Activated naive CD8-positive, alpha-beta T cell (primary cell): Measurements from ENCODE around the gene HIP1R.

ENCODE experiments used
- H3K27ac Mint-ChIP-seq: one replicate; pipeline ENCODE4 v1.8.0; 2021; ENCODE audit warnings: mixed read lengths
- H3K27me3 Mint-ChIP-seq: one replicate; pipeline ENCODE4 v1.8.0; 2021; ENCODE audit warnings: mixed read lengths
- H3K36me3 Mint-ChIP-seq: one replicate; pipeline ENCODE4 v1.8.0; 2021; ENCODE audit warnings: mixed read lengths
- H3K4me1 Mint-ChIP-seq: one replicate; pipeline ENCODE4 v1.8.0; 2021; ENCODE audit warnings: low read depth, mixed read lengths
- H3K4me3 Mint-ChIP-seq: one replicate; pipeline ENCODE4 v1.8.0; 2021; ENCODE audit warnings: mild to moderate bottlenecking, mixed read lengths
- H3K9me3 Mint-ChIP-seq: one replicate; pipeline ENCODE4 v1.8.0; 2021; ENCODE audit warnings: low read depth, mixed read lengths

HIP1R gene

DNA sequence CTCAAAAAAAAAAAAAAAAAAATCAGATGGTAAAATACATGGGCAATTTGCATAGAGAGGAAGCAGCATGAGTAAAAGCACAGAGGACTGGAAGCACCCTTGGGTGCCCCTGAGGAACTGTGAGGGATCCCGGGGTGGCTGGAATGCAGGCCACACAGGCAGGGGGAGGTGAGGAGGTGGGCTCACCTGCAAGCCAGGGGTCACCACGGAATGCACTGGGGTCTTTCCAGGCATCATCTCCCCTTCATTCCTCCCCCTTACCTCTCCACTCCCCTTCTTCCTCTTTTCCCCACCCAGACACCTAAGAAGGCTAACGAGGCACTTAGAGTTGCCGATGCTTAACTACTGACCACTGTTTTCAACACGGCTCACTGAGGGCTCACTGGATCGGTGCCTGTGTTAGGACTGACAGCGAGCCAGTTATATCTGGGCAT is 14.4 kb upstream of the HIP1R start:
- Mint-ChIP-seq H3K27ac (no peak overlapping the region), H3K4me1 (no peaks in the 10 kb centered on the region), H3K36me3 (peaks cover 2% of the 10 kb centered on the region), H3K4me3 (no peak overlapping the region), H3K27me3 (no peaks in the 10 kb centered on the region), H3K9me3 (no peaks in the 10 kb centered on the region)

DNA sequence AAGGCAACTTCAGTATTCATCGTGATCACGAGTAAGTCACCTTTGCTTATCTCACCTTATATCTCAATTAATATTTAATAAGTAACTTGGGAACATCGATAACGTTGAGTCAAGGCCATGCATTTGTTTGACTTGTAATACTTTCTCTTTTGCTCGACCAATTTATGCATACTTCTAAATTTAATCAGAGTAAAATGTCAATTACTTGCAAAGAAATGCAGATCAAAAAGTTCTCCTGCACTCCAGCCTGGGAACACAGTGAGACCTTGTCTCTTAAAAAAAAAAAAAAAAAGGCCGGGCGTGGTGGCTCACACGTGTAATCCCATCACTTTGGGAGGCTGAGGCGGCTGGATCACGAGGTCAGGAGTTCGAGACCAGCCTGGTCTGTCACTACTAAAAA is 11.8 kb upstream of the HIP1R start:
- no peaks in the 10 kb centered on the region for H3K27me3 Mint-ChIP-seq
- no peaks in the 10 kb centered on the region for H3K9me3 Mint-ChIP-seq
- peaks cover 4% of the 10 kb centered on the region for H3K4me1 Mint-ChIP-seq
- H3K36me3 Mint-ChIP-seq: no peaks in the 10 kb centered on the region
- H3K4me3 Mint-ChIP-seq: no peak overlapping the region
- H3K27ac Mint-ChIP-seq: no peak overlapping the region

DNA sequence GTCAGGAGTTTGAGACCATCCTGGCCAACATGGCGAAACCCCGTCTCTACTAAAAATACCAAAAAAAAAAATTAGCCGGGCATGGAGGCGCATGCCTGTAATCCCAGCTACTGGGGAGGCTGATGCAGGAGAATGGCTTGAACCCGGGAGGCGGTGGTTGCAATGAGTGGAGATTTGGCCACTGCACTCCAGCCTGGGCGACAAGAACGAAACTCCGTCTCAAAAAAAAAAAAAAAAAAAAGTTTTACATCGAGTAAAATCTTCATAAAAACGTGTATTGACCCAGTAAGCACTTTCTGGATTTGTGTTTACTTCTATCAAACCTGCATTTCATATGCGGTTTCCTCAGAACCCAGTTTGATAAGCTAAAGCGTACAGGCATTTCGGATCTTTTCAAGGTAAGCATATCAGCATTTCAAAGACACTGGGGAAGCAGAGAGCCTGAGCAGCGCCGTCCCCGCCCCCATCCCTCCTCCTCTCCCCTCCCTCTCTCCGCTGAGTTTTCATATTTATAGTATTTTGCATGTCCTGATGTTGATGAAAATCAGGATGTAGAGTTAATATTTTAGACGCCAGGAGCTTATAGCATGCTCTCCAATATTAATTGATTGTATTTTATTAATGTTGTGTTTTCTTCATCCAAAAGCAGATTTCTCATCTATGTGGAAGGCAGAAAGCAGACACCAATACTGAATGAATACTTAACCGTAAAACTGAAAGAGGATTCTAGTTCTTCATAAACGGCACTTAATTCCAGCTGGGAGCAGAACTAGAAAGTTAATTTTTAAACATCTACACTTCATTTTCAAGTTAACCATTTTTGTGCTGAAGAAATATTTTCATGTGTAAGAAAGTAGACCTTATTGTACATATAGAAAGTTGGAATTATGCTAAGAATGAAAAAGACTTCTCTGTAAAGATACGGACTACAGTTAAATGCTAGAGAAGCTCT is 9.2 kb upstream of the HIP1R start:
- no peaks in the 10 kb centered on the region for H3K9me3 Mint-ChIP-seq
- peak overlapping the region; percentile 63 for H3K4me3 Mint-ChIP-seq
- H3K27me3 Mint-ChIP-seq: no peaks in the 10 kb centered on the region
- no peak overlapping the region for H3K27ac Mint-ChIP-seq
- H3K4me1 Mint-ChIP-seq: peaks cover 4% of the 10 kb centered on the region
- H3K36me3 Mint-ChIP-seq: no peaks in the 10 kb centered on the region

DNA sequence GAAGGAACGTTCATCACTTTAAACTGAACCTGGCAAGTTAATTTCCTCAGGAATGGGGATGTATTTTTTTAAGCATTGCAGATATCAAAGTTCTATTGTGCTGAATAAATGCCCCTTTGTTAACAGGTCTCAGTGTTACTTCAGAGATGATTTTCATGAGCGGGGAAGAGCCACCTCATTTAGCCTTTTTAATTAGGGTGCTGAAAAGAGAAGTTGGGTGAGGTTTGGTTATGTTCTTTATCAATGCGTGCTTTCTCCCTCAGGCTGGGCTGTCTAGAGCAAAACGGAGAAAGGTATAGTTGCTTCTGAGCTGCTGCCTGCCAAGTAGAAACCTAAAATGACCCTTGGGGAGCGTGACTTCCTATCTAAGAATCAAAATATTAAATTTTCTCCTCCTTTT is 8.0 kb upstream of the HIP1R start:
- Mint-ChIP-seq H3K4me1 (peaks cover 4% of the 10 kb centered on the region), H3K4me3 (no peak overlapping the region), H3K27ac (no peak overlapping the region), H3K9me3 (no peaks in the 10 kb centered on the region), H3K36me3 (no peaks in the 10 kb centered on the region), H3K27me3 (no peaks in the 10 kb centered on the region)

DNA sequence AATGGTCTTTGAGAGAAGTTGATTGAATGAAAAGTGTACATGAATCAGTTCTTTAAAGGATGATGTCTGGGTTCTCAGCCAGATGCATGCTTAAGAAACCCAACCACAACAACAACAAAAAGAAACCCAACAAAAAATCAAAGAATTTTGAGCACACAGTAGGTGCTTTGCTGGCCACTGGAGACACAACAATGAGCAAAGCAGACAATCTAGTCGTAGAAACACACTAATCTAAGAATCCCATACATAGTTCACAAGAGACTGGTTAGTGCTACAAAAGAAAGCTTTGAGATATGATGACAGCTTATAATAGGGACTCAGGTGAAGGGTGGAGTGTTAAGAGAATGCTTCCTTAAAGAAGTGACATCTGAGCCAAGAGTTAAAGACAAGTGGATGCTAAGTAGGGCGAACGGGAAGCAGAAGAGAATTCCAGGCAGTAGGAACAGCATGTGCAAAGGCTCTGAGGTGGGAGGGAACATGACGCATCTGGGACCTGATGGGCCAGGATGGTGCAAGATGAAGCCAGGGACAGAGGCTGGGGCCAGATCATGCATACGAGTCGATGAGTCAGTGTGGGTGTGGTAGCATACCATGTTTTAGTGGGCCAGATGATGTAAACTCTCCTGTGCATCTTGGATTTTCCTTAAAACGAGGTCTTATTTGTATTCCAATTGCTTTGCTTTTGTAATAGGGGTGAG is 4.6 kb upstream of the HIP1R start:
- H3K27ac Mint-ChIP-seq: no peak overlapping the region
- H3K27me3 Mint-ChIP-seq: no peaks in the 10 kb centered on the region
- H3K36me3 Mint-ChIP-seq: no peaks in the 10 kb centered on the region
- H3K4me1 Mint-ChIP-seq: peaks cover 13% of the 10 kb centered on the region
- H3K4me3 Mint-ChIP-seq: no peak overlapping the region
- H3K9me3 Mint-ChIP-seq: no peaks in the 10 kb centered on the region

DNA sequence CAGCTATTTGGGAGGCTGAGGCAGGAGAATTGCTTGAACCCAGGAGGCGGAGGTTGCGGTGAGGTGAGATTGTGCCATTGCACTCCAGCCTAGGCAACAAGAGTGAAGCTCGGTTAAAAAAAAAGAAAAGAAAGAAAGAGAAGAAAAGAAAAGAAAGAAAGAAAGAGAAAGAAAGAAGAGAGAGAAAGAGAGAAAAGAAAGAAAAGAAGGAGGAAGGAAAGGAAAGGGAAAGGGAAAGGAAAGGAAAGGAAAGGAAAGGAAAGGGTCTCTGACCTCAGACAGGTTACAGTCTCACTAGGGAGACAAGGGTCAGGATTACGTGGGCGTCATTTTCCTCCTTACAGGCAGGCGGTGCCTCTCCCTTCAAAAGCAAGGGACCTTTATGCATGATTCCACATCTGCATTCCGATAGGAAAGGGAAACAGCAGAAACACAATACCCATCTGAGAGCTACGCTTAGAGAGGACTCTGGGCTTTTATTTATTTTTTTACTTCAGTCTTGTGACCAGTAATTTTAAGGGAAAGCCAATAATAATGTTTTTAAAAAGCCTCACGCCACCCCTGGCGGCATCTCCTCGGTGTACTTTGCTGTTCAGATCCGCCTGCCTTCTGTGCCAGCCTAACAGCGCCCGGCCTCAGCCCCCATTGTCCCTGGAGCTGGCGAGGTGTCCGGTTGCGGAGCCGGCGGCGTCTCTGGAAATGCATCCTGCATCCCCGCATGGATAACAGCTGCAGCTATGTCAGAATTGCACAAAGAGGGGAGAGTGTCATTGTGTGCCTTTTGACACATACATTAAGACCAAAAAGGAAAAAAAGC is 945 bp upstream of the HIP1R start:
- H3K27me3 Mint-ChIP-seq: no peaks in the 10 kb centered on the region
- no peaks in the 10 kb centered on the region for H3K9me3 Mint-ChIP-seq
- H3K36me3 Mint-ChIP-seq: no peaks in the 10 kb centered on the region
- H3K27ac Mint-ChIP-seq: peak overlapping the region; percentile 94
- H3K4me1 Mint-ChIP-seq: peaks cover 35% of the 10 kb centered on the region
- H3K4me3 Mint-ChIP-seq: peak overlapping the region; percentile 94

DNA sequence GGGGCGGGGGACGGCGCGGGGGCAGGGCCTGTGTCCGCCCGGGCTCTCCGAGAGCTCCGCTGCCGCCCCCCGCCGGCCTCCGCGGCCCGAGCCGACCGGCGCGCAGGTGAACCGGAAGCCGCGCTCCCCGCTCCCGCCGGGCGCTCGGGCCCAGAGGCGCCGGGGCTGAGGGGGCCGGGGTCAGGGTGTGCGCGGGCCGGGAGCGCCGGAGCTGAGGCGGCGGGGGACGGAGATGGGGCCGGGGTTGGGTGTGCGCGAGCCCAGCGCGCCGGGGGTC is 431 bp downstream of the HIP1R start:
- peaks cover 43% of the 10 kb centered on the region for H3K4me1 Mint-ChIP-seq
- H3K9me3 Mint-ChIP-seq: no peaks in the 10 kb centered on the region
- H3K36me3 Mint-ChIP-seq: no peaks in the 10 kb centered on the region
- no peak overlapping the region for H3K27ac Mint-ChIP-seq
- no peak overlapping the region for H3K4me3 Mint-ChIP-seq
- no peaks in the 10 kb centered on the region for H3K27me3 Mint-ChIP-seq

DNA sequence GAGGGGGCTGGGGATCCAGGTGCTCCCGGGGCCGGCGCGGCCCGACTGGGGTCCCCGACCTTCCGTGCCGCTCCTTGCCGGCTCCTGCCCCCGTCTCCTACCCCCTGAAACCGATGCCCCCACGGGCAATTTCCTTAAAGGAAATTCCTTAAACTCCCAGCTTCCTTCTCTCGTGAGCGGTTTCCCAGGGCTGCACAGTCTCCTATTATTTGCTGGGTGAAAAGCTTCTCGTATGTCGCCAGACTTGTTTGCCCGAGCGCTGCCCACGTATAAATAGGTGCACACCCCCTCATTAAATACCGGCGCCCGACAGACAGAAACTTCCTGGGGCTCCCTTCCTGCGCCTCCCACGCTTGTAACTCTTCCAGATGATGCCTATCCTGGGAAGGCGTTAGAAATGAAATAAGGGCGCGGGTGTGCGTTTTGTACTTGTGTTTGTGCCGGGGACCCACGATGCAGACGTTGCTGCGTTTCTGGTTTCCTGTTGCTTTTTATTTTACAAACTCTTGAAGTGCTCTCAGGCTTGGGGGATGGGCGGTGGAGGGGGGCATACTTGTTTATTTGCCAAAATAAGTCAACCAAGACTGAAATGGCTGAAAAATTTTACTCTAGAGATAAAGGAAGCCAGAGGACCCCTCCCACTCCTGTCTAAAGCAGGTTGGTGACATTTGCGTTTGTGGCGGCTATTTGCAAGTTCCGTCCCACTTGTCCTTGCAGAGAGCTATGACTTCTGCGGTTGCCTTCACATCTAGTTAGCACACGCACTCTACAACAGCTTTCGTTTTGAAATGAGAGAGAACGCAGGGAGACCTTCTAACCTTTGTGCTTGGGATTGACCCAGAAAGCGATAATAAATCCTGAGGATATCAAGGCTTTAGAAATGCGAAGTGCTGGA is 1.0 kb downstream of the HIP1R start:
- H3K4me1 Mint-ChIP-seq: peaks cover 46% of the 10 kb centered on the region
- H3K4me3 Mint-ChIP-seq: peak overlapping the region; percentile 95
- H3K27me3 Mint-ChIP-seq: no peaks in the 10 kb centered on the region
- H3K27ac Mint-ChIP-seq: peak overlapping the region; percentile 92
- H3K9me3 Mint-ChIP-seq: no peaks in the 10 kb centered on the region
- H3K36me3 Mint-ChIP-seq: no peaks in the 10 kb centered on the region

DNA sequence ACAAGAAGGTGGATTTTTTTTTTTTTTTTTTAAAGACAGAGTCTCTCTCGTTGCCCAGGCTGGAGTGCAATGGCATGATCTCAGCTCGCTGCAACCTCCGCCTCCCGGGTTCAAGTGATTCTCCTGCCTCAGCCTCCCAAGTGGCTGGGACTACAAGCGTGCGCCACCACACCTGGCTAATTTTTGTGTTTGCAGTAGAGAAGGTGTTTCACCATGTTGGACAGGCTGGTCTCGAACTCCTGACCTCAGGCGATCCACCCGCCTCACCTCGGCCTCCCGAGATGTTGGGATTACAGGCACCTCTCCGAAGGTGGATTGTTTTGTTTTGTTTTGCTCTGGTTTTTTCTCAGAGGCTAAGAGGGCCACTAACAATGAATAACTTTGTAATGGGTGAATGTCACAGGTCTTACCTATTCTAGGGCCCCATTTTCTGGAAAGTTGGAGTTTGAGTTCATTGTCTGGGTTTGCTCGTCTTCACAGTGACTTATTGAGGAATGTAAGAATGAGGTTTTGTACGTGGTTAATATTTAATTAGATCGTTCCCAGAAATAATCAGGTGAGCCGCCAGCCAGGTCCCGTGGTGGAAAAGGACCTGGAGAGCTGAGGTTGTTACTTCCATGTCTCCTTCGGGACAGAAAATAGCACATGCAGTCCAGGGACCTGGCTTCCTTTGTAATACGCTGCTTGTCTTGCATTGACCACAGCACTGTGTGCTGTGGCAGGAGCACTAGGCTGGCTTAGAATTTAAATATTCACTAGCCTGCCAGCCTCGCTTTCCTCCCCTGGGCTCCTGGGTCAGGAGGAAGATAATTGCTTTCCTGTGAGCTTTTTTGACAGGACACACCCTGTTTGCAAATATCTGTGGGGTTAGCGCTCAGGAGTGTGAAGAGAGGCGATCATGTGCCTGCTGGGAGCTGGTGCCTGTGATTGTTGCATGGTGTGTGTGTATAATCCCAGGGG is 2.3 kb downstream of the HIP1R start:
- Mint-ChIP-seq H3K27me3 (no peaks in the 10 kb centered on the region), H3K27ac (peak overlapping the region; percentile 68), H3K4me3 (peak overlapping the region; percentile 95), H3K4me1 (peaks cover 47% of the 10 kb centered on the region), H3K9me3 (no peaks in the 10 kb centered on the region), H3K36me3 (no peaks in the 10 kb centered on the region)

DNA sequence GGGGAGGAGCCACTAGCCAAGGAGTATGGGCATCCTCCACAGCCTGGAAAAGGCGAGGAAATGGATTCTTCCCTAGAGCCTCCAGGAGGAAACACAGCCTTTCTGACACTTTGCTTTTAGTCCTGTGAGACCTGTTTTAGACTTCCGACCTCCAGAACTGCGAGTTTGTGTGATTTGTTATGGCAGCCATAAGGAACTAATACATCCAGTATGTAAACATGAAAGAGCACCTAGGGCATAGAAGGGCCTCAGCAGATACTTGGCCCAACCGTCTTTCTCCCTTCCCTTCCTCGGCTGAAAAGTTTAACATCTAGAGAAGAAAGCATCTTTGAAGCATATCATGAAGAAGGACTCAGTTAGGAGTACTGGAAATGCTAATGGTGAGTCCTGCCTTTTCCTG is 3.6 kb downstream of the HIP1R start:
- no peak overlapping the region for H3K4me3 Mint-ChIP-seq
- peak overlapping the region; percentile 48 for H3K27ac Mint-ChIP-seq
- H3K36me3 Mint-ChIP-seq: no peaks in the 10 kb centered on the region

DNA sequence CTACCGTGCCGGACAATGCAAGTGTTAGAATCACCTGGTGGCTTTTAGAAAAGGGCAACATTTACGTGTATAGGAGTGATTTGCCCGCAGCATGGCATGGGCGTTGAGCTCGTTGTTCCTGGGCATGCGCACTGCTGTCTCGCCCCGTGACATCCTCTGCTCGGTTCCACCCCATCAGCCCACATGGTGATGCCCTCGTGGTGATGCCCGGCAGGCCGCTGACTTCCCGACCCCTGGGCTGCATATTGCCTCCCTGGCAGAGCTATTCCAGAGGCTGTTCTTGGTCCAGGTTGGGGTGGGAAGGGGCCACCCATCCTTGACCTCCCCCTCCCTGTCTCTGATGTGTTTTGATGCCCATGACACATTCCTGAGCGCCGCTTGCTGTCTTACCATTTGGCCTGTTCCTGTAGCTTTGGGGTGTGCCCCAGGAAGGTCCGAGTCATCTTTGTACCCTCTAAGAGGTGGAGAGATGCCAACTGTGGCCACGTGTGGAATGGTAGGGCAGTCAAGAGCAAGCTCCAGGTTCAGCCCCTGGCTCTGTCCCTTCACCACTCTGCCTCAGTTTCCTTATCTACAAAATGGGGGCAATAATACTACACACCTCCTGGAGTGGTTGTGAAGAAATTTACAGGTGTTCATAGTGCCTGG is 4.8 kb downstream of the HIP1R start:
- H3K4me1 Mint-ChIP-seq: peaks cover 40% of the 10 kb centered on the region
- no peaks in the 10 kb centered on the region for H3K27me3 Mint-ChIP-seq
- H3K4me3 Mint-ChIP-seq: no peak overlapping the region
- H3K27ac Mint-ChIP-seq: peak overlapping the region; percentile 22
- H3K36me3 Mint-ChIP-seq: no peaks in the 10 kb centered on the region
- no peaks in the 10 kb centered on the region for H3K9me3 Mint-ChIP-seq

More for the DNA sequence above, 3.6 kb downstream of the HIP1R start:
- no peaks in the 10 kb centered on the region for H3K9me3 Mint-ChIP-seq
- no peaks in the 10 kb centered on the region for H3K27me3 Mint-ChIP-seq
- H3K4me1 Mint-ChIP-seq: peaks cover 48% of the 10 kb centered on the region

DNA sequence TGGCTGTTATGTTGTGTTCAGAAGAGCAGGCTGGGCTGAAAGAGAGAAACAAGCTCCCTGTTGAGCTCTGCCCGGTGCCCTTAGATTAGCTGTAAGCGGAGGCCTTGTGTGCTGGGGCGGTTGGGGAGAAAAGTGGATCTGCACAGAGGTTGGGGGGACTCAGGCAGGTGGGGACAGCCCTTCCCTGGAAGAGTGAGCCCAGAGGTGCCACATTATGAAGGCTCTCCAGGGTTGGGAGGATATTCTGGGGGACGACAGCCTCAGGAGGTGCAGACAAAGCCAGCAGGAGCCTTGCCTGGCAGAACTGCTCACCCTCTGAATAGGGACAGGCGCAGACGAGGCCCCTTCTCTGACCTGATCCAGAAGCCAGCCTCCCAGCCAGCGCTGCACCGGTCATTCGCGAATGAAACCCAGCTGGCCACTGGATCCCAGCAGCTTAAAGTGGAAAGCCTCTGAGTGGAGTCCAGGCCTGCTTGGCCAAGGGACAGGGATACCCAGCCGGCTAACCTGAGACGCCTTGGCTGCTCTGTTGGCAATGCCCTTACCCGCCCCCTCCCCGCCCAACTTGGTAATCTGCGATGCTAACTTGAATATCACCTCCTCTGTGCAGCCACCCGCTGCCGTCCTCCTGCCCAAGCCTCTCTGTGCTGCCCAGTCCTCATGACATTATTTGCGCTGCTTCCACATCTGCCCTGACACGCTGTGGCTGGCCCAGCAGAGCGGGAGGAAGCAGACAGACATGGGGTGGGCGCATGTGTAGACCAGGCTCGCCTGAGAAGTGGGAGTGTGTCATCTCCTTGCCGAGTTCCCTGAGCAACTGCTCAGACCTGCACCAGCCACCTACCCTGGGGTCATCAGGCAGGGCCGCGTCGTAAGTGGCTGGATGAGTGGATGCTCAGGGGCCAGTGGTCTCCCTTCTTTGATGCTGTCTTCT is 5.6 kb downstream of the HIP1R start:
- Mint-ChIP-seq H3K4me1 (peaks cover 40% of the 10 kb centered on the region), H3K36me3 (no peaks in the 10 kb centered on the region), H3K27ac (peak overlapping the region; percentile 34), H3K4me3 (no peak overlapping the region), H3K27me3 (no peaks in the 10 kb centered on the region), H3K9me3 (no peaks in the 10 kb centered on the region)
